Stimulated activated CD8-positive, alpha-beta memory T cell treated with anti-CD3 and anti-CD28 coated beads, Interleukin-4, amount 100 ng/mL, for 1 hour (primary cell): ENCODE results near the gene AGXT.

Experiments
- DNase-seq, 2 donors: peaks; one replicate each; pipeline ENCODE4 v3.0.0-alpha.2; 2020; ENCODE audit warnings: low read depth in 2 of 2, low spot score in 1 of 2

The AGXT gene

GRCh38 chr2:240869109-240869955, 708 bp downstream of the AGXT start:
- DNase-seq: no peak

- DNase-seq: no peak
These were observed 1.6 kb downstream of the AGXT start for GRCh38 chr2:240869956-240870875.

DNA sequence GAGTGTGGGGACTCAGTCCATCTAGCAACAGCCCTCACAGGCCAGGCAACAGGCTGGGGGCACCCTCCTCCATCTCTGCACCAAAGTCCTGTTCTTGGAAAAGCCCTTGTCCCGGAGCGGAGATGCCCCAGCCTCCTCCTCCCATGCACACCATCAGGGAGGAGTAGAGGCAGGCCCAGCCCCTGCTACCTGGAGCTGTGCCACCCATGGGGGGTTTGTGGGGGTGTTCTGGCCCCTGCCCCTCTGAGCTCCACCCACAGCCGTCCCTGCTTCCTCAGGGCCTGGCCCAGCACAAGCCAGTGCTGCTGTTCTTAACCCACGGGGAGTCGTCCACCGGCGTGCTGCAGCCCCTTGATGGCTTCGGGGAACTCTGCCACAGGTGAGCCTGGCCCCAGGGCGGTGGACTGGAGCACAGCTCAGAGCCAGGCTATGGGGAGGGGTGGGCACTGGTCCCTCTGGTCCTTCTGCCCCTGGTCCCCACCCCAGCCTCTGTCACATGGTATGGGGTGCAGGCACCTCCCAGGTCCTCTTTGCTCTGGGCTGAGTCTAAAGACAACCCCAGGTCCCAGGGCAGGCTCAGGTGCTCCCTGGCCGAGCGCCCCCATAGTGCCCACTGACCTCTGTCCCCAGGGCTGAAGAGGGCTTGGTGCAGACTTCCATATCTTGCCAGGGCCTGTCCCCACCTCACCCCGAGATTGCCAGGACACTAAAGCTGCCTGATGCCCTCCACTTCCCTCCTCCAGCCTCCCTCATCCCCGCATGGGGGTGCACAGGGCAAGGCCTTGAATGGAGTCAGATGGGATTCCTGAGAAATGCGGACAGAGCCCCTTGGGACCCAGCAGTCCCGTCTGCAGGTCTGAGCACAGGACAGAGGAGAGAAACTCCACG, 2.7 kb downstream of the AGXT start:
- DNase-seq: no peak

DNA sequence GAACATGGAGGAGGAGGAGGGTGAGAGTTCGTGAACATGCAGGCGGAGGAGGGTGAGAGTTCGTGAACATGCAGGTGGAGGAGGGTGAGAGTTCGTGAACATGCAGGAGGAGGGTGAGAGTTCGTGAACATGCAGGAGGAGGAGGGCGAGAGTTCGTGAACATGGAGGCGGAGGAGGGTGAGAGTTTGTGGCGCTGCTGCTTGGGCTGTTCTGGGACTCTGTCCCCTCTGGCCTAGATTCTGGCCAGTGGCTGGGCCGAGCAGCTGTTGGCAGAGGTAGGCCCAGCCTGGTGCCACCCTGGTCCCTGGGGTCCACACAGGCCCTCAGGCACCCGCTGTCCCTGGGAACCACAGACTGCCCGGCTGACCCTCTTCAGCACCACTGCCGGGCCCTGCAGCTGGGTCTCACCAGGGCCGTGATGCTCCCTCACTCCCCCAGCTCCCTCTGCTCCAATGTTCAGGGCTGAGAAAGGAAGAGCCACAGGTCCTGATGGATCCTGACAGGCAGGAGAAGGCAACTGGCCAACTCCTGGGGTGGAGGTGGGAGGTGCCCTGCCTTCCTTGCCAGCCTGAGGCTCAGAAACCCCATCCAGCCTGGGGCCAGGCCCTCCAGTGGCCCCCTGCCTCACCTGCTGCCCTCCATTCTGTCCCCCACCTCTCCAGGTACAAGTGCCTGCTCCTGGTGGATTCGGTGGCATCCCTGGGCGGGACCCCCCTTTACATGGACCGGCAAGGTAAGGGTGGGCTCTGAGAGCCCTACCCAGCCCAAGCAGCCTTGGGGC, 3.9 kb downstream of the AGXT start:
- DNase-seq: no peak

- no peak for DNase-seq
These were observed 4.6 kb downstream of the AGXT start for GRCh38 chr2:240873098-240873788.

DNA sequence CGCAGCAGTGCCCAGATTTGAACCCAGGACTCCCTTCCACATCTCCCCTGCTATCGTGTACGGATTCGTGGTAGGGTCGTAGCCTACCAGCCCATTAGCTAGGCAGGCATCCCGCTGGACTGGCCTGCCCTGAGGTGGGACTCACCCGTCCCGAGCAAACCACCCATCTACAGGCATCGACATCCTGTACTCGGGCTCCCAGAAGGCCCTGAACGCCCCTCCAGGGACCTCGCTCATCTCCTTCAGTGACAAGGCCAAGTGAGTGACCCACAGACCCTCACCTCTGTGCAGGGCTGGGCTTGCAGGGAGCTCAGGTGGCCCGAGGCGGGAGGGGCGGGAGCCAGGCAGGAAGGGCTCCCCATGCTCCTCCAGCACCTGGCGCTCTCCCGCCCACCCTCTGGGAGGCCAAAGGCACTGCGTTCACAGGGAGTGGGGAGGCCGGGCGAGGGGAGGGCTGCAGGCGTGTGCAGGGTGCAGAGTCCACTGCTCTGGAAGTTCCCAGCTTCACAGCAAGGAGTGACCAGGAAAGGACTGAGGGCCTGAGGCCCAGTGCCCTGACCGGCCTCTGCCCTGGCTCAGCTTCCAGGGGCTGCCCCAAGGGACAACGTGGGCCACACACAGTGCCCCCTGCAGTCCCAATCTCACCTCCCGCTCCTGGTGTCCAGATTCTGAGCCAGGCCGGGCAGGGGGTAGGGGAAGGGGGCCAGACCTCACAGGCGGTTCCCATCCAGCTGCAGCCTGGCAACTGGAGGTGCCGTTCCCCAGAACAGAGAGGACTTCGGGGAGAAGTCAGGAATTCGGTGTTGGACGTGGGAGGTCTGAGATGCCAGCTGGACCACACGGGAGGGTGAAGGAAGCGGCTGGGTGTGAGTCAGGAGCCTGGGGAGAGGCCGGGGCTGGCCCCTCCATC, 5.4 kb downstream of the AGXT start:
- DNase-seq: no peak

DNA sequence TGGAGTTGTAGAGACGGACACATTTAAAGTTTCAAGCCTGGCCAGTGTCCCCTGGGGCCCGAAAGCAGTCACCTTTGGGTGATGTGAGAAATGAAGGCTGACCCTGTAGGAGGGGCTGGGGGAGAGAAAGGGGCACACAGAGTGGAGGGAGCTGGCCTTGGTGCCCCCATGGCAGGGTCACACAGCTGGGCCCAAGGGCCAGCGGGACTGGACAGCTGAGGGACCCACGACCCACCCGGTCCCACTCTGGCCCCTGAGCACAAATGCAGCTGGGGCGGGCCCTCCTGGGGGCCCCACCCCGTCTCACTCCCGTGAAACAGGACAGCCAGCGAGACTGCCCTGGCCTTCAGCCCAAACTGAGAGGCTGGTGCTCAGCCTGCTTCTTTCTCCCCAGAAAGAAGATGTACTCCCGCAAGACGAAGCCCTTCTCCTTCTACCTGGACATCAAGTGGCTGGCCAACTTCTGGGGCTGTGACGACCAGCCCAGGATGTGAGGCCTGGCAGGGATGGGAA, 6.1 kb downstream of the AGXT start:
- no peak for DNase-seq

DNA sequence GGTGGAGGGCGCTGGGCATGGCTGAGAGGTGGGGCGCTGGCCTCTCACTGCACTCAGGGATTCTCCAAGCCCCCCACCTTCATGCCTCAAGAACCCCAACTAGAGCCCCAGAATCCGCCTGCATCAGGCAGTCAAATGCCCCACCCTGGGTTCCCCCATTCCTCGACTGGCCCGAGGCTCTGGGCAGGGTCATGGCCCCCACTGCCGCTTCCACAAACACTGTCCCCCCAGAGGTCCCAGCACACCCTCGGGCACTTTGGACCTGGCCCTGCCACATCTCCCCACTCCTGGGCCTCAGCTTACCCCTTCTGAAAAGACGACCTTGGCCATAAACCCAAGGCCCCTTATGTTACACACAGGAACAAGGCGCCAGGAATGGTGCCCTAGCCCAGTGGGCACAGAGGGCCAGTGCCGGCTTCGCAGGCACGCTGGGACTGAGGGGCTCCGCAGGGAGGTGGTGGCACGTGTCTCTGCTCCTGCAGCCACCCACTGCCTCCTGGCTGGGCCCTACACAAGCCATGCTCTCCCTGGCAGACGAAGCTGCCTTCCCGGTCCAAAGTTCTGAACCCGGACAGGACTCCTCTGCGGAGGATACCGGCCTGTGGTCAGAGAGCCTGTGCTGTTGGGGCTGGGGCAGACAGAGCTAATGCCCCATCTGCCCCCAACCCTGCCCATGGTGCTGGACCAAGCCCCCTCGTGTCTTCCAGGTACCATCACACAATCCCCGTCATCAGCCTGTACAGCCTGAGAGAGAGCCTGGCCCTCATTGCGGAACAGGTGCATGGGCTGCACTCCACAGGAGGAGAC, 6.8 kb downstream of the AGXT start:
- DNase-seq: no peak

DNA sequence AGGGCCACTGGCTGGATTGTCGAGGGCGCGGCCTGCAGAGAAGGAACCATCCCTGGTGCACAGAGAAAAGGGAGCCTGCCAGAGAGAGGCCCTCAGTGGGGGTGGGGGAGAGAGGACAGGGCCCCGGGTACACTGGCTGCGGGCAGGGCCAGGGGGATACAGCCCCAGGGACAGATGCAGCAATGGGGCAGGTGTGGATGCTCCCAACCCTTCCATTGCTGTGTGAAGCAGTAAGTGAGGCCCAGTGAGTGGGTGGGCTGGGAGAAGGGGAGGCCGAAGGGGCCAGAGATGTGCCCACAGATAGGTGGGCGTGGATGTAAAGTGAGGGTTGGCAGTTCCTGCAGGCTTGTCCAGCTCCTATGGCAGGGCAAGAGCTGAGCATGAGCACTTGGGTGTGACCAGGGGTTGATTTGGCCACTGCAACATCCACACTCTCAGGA, 7.4 kb downstream of the AGXT start:
- DNase-seq: no peak

DNA sequence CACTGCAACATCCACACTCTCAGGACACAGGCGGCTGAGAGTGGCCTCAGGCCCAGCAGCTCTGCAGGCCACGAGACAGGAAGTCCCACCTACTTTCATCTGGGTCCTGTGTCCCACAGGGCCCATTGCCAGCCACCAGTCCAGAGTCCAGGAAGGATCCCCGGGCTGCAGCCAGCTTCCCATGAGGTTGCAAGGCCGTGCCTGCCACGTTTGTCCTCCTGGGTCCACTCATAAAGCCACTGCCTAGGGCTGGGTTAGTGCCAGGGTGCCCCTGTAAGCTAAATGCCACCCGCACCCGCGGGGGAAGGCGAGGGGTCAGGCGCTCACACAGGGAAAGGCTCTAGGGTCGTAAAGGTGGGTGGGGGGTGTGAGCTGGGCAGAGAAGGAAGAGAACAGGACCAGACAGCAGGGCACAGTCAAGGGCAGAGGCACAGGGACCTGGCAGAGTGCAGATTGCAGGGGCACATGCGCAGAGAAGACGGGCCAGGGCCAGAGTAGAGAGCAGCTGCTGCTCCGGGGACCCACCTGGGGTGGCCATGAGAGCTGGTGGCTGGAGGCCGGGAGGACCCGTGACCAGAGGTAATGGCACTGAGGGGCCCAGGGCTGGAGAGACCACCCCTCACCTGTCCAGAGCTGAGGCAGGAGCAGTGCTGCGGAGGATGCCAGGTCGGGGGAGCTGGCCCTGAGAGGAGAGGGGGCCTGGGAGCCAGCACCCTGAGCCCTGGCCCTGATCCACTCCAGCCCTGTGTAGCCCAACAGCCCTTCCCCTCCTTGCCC, 8.0 kb downstream of the AGXT start:
- DNase-seq: no peak

DNA sequence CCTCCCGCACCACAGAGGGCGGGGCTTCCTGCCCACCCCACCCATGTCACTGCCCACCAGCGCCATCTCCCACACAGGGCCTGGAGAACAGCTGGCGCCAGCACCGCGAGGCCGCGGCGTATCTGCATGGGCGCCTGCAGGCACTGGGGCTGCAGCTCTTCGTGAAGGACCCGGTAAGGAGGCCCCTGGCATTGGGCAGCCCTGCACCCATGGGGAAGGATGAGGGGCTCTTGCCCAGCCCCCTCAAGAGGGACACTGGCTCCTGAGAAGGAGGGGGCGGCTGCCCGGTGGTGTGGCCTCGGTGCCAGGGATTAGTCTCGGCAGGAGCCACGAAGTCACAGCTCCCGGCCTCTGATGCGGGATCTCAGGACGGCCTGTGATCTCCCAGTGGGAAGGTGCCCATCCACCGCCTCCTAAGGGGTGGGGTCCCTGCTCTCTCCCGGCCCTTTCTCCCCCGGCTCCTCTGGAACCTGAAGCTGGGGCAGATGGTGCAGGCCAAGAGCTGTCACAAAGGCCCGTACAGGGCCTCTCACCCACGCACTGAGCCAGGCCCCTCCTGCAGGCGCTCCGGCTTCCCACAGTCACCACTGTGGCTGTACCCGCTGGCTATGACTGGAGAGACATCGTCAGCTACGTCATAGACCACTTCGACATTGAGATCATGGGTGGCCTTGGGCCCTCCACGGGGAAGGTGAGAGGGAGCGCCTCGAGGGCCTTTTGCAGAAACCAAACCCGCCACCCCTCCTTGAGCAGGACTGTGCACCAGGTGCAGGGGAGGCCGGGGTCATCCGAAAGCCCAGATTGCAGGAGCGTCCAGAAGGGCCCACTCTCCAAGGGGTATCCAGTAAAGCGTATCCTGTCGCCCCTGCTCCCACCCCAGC, 9.1 kb downstream of the AGXT start:
- no peak for DNase-seq

DNA sequence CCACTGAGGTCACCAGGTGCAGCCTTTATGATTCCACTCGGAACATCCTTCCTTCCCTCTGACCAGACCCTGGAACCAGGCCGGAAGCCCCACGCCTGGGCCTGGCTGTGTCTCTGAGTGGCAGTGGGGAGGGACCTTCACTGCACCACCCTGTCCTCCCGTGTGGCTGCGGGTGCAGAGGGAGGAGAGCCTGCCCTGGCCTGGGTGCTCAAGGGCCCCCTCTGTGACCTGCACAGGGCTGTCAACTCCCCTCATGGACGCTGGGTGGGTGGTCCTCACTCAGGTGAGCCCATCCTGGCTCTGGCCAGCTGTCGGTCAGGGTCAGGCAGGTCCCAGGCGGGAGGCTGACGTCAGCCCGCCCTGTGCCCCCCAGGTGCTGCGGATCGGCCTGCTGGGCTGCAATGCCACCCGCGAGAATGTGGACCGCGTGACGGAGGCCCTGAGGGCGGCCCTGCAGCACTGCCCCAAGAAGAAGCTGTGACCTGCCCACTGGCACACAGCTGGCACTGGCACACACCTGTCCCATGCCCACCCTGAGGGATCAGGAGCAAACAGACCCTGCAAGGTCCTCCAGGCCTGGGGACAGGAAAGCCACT, 9.8 kb downstream of the AGXT start:
- DNase-seq: no peak

DNA sequence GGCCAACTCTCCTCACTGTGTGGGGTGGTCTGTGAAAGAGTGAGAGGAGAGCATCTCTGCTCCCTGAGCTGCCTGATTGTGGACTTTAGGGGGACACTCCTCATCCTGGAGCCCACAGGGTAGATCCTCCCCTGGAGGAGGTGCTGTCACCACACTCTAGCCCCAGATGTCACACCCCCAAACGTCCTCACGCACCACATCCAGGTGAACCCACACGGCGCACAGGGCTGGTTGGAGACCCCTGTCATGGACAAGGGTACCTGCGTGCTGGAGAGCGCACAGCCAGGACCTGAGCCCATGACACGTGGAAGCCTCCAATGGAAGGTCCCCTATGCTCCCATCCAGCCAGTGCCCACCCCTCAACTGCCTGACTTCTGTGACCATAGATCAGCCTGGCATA, 10.5 kb downstream of the AGXT start:
- DNase-seq: no peak

GRCh38 chr2:240881913-240882312, 13.3 kb downstream of the AGXT start:
- DNase-seq: no peak

- DNase-seq: no peak
These were observed 15.6 kb downstream of the AGXT start for GRCh38 chr2:240884221-240884620.

DNA sequence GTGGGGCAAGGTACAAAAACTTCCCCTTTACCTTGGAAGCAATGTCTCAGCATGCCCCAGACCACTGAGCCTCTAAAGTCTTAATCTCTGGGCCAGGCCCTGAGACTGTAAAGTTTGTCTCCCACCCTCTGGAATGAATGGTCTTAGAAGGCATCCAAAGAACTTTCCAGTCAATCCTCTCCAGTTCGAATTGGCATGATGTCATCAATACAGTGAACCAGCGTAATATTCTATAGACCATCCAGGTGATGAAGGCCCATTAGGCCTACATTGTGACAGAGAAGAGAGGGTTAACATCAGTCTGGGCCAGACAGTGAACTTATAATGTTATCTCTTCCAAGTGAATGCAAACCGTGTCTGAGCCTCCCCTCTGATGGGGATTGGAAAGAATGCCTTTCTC, 16.1 kb downstream of the AGXT start:
- no peak for DNase-seq
